ENCODE measurements around the gene CRCP. TPM values are rescaled to one million over a fixed set of nuclear protein-coding genes. Genes with fewer than 3 reads are reported as not detected.
"Not testable (repeated sequence)": the region's sequence is repeated elsewhere in the genome, so short reads cannot be mapped to it uniquely, and the experiment has no call there.

Gene CRCP
- total and polyA plus RNA-seq, 3 donors from 2014 or later = 23.7 to 48.6 (median 39.4) TPM

DNA sequence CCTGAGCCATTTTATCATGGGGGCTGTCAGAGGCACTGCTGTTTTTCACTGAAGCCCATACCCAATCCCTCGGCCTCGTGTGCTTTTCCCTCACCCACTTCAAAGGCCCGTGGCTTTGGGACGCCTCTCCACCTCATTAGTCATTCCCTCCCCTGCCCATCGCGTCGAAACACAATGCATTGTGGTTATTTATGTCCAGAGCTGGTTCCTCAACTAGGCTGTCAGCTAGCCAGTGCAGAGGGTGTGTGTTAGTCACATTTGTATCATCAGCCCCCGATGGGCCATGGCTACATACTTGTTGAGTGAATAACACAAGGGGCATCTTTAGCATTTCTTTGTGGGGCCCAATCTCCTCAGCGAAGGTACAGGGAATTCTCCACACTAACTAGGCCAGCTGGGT is 3.8 kb upstream of the CRCP start:
- Histone ChIP-seq H3K27ac (no peak overlapping the region), H3K36me3 (ENCODE audit: low read depth, missing control alignments) (no peaks in the 10 kb centered on the region), H3K4me3 (no peak overlapping the region), H3K4me1 (peaks cover 10% of the 10 kb centered on the region), H3K27me3 (no peaks in the 10 kb centered on the region), H3K9me3 (no peaks in the 10 kb centered on the region)
- DNase-seq = no peak
- intact Hi-C loops (cut with DNase I; ENCODE audit: low total_unique reads) = no loop called here
- 72 to 74% methylated on average over 9 of the region's 9 CpGs for WGBS, 2 donors
- TF ChIP-seq POLR2A (IDR thresholded peaks at IDR 0.05) = no peak
- TF ChIP-seq, protein P1, sequence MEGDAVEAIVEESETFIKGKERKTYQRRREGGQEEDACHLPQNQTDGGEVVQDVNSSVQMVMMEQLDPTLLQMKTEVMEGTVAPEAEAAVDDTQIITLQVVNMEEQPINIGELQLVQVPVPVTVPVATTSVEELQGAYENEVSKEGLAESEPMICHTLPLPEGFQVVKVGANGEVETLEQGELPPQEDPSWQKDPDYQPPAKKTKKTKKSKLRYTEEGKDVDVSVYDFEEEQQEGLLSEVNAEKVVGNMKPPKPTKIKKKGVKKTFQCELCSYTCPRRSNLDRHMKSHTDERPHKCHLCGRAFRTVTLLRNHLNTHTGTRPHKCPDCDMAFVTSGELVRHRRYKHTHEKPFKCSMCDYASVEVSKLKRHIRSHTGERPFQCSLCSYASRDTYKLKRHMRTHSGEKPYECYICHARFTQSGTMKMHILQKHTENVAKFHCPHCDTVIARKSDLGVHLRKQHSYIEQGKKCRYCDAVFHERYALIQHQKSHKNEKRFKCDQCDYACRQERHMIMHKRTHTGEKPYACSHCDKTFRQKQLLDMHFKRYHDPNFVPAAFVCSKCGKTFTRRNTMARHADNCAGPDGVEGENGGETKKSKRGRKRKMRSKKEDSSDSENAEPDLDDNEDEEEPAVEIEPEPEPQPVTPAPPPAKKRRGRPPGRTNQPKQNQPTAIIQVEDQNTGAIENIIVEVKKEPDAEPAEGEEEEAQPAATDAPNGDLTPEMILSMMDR (IDR thresholded peaks at IDR 0.05) = no peak

DNA sequence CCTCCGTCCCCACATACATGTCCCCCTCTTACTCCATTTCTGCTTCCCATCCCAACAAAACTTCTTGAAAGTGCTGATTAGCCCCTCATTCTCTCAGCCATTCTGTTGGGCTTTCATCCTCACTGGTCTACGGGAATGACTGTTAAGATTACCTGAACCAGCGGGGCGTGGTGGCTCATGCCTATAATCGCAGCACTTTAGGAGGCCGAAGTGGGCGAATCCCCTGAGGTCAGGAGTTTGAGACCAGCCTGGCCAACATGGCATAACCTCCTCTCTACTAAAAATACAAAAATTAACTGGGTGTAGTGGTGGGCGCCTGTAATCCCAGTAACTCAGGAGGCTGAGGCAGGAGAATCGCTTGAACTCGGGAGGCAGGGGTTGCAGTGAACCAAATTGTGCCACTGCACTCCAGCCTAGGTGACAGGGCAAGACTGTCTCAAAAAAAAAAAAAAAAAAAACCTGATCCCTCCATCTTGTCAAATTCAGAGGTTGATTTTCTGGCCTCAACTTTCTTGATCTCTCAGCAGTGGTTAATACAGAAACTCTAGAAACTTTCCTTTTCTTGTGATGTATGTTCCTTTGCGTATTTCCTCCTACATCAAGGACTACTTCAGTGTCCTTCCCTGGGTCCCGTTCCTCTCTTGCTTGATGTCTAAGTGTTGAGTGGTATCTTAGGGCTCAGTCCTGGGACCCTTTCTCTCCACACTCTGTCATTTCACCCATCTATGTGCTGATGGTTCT is 2.2 kb downstream of the CRCP start:
- H3K4me1 ChIP-seq = peaks cover 23% of the 10 kb centered on the region
- DNase-seq; H3K27ac ChIP-seq; H3K4me3 ChIP-seq; H3K9me3 ChIP-seq; H3K36me3 ChIP-seq (ENCODE audit: low read depth, missing control alignments); intact Hi-C loops (cut with DNase I; ENCODE audit: low total_unique reads); H3K27me3 ChIP-seq: not testable (repeated sequence)
- 95% methylated on average over 12 of the region's 12 CpGs for WGBS, 2 donors

DNA sequence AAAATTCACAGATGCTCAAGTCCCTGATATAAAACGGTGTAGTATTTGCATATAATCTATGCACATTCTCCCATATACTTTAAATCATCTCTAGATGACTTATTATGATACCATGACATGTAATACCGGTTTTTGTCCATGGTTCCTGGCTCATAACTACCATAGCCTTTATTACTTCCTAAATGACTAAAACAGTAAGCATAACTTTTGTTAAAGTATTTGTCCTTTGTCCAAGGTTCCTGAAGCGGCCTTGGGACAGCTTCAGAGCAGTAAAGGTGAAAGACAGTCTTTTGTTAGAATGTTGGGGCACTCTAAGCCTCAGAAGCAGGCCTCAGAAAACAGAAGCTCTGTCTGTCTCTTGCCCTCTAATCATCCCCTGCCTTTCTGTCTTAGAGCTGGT is 4.0 kb downstream of the CRCP start:
- TF ChIP-seq POLR2A (IDR thresholded peaks at IDR 0.05) = no peak
- TF ChIP-seq, protein P1 (IDR thresholded peaks at IDR 0.05) = no peak
- Histone ChIP-seq H3K27me3 (no peaks in the 10 kb centered on the region), H3K9me3 (no peaks in the 10 kb centered on the region), H3K4me1 (peaks cover 23% of the 10 kb centered on the region), H3K4me3 (no peak overlapping the region), H3K36me3 (ENCODE audit: low read depth, missing control alignments) (no peaks in the 10 kb centered on the region), H3K27ac (peak overlapping the region in 1 of 2 donors; percentile 25)
- WGBS, 2 donors = 54 to 58% methylated on average over 3 of the region's 3 CpGs
- no peak for DNase-seq
- intact Hi-C loops (cut with DNase I; ENCODE audit: low total_unique reads) = no loop called here

DNA sequence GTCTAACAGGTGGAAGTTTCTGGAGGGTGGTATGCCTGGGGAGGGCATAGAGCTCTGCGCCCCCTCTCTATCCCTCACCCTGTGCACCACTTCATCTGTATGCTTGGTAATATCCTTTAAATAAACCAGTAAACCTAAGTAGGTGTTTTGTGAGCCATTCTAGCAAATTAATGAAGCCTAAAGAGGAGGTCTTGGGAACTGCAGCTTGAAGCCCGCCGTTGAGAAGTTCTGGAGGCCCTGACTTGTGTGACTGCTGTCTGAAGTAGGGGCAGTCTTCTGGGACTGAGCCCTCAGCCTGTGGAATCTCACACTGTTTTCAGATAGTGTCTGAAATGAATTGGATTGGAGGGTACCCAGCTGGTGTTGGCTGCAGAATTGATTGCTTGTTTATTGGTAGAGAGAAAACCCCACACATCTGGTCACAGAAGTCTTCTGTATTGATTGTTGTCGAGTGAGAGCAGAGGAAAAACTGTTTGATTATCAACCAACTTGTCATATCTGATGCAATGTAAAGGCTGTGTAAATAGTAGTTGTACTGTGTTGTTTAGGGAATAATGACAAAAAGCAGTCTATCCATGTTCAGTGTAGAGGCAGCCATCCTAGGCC is 4.7 kb downstream of the CRCP start:
- no peaks in the 10 kb centered on the region for H3K36me3 ChIP-seq (ENCODE audit: low read depth, missing control alignments)
- intact Hi-C loops (cut with DNase I; ENCODE audit: low total_unique reads) = no loop called here
- 82 to 88% methylated on average over 4 of the region's 4 CpGs for WGBS, 2 donors
- no peak overlapping the region for H3K27ac ChIP-seq
- H3K27me3 ChIP-seq = no peaks in the 10 kb centered on the region
- TF ChIP-seq, protein P1 (IDR thresholded peaks at IDR 0.05) = no peak
- TF ChIP-seq POLR2A (IDR thresholded peaks at IDR 0.05) = no peak
- peaks cover 18% of the 10 kb centered on the region for H3K4me1 ChIP-seq
- no peaks in the 10 kb centered on the region for H3K9me3 ChIP-seq
- no peak for DNase-seq
- no peak overlapping the region for H3K4me3 ChIP-seq

DNA sequence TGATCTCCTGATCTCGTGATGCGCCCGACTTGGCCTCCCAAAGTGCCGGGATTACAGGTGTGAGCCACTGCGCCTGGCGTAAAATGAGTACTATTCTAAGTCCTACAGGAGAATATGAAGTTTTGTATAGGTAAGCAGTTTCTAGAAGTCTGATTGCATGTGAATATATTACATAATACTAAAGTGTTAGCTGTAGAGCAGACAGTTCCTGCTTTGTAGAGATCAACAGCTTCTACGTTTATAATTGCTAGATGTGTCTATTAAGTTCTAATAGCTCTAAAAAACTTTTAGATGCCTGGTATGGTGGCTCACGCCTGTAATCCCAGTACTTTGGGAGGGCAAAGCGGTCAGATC is 8.5 kb downstream of the CRCP start:
- no peak for DNase-seq

DNA sequence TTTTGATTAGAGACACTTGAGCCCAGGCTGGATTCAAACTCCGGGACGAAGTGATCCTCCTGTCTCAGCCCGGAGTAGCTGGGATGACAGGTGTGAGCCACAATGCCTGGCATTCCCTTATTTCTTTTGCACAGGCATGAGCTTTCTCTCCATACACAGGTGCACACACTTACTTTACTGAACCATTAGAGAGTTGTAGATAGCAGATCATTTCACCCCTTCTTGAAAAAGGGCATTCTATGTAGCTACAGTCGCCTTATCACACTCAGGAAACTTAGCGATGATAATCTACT is 9.9 kb downstream of the CRCP start:
- H3K4me3 ChIP-seq; H3K27me3 ChIP-seq; H3K36me3 ChIP-seq (ENCODE audit: low read depth, missing control alignments); H3K27ac ChIP-seq; H3K9me3 ChIP-seq; DNase-seq; intact Hi-C loops (cut with DNase I; ENCODE audit: low total_unique reads): not testable (repeated sequence)
- WGBS, 2 donors = 43 to 54% methylated on average over 5 of the region's 5 CpGs
- peaks cover 14% of the 10 kb centered on the region for H3K4me1 ChIP-seq

More for the DNA sequence above, 8.5 kb downstream of the CRCP start:
- Histone ChIP-seq H3K9me3 (no peaks in the 10 kb centered on the region), H3K36me3 (ENCODE audit: low read depth, missing control alignments) (no peaks in the 10 kb centered on the region), H3K27me3 (no peaks in the 10 kb centered on the region), H3K4me1 (peaks cover 23% of the 10 kb centered on the region), H3K4me3 (no peak overlapping the region), H3K27ac (no peak overlapping the region)
- intact Hi-C loops (cut with DNase I; ENCODE audit: low total_unique reads) = no loop called here
- TF ChIP-seq POLR2A (IDR thresholded peaks at IDR 0.05) = no peak
- TF ChIP-seq, protein P1 (IDR thresholded peaks at IDR 0.05) = no peak
- 75 to 79% methylated on average over 9 of the region's 9 CpGs for WGBS, 2 donors

All from testis (tissue), 3 donors.